H1 (cell line): Measurements from ENCODE around the gene RAB3B. TPM values are rescaled to one million over a fixed set of nuclear protein-coding genes. Genes with fewer than 3 reads are reported as not detected.

Source experiments
- CTCF ChIA-PET: fragments of 300-600 bp; sonication (Branson Sonifier 250); formaldehyde crosslinking; loops from one replicate; lab custom pipeline; 2021; ENCODE audit not compliant: partially characterized antibody; lab: Charles Lee
- POLR2A ChIA-PET: fragments of 300-600 bp; sonication (Branson Sonifier 250); formaldehyde crosslinking; loops from one replicate; lab custom pipeline; 2021; ENCODE audit warnings: inconsistent platforms; ENCODE audit not compliant: partially characterized antibody; lab: Charles Lee
- DNase-seq, 2 experiments: peaks; one replicate each; pipeline versions ENCODE4 v3.0.0 to v3.0.0-alpha.2; 2010 to 2022; ENCODE audit warnings: low spot score in 2 of 2, low read depth in 1 of 2, mixed read lengths in 1 of 2
- FAIRE-seq: peaks from 2 replicates; lab custom pipeline; 2011; peaks lifted over from hg19 to GRCh38; lab: Jason Lieb, UNC
- H2AFZ ChIP-seq: 2 replicates; pipeline ENCODE4 v1.8.1; 2012; ENCODE audit warnings: low read length, inconsistent platforms
- H2AK5ac ChIP-seq: 2 replicates; pipeline ENCODE4 v1.6.1; 2013; ENCODE audit warnings: low read depth, low read length
- H2BK120ac ChIP-seq: replicated peaks from 2 replicates; pipeline ENCODE3; 2013; ENCODE audit warnings: low read depth, low read length, inconsistent platforms
- H2BK12ac ChIP-seq: 2 replicates; pipeline ENCODE4 v1.6.1; 2013; ENCODE audit warnings: low read depth, low read length
- H2BK15ac ChIP-seq: 2 replicates; pipeline ENCODE4 v1.6.1; 2013; ENCODE audit warnings: low read length
- H2BK20ac ChIP-seq: 2 replicates; pipeline ENCODE4 v1.6.1; 2013; ENCODE audit warnings: low read length
- H2BK5ac ChIP-seq: 2 replicates; pipeline ENCODE4 v1.6.1; 2013; ENCODE audit warnings: low read depth, low read length
- H3K14ac ChIP-seq: 2 replicates; pipeline ENCODE4 v1.6.1; 2013; ENCODE audit warnings: inconsistent platforms; ENCODE audit not compliant: insufficient read length
- H3K18ac ChIP-seq: 2 replicates; pipeline ENCODE4 v1.6.1; 2013; ENCODE audit warnings: low read length; ENCODE audit errors: extremely low read depth
- H3K23ac ChIP-seq: 2 replicates; pipeline ENCODE4 v1.6.1; 2013; ENCODE audit warnings: inconsistent platforms; ENCODE audit not compliant: insufficient read length
- H3K23me2 ChIP-seq: 2 replicates; pipeline ENCODE4 v1.6.1; 2013; ENCODE audit warnings: low read depth, low read length
- H3K27ac ChIP-seq: 2 replicates; pipeline ENCODE4 v1.6.1; 2011; ENCODE audit warnings: low read depth, low read length, inconsistent platforms
- H3K27me3 ChIP-seq, 4 experiments: replicated peaks in 1 of 4; 1 replicate in 1 of 4; 2 replicates in 3 of 4; pipeline versions ENCODE4 v1.6.1 to v1.8.1; 2011 to 2013; ENCODE audit warnings: low read length in 3 of 4, mild to moderate bottlenecking in 3 of 4, inconsistent platforms in 2 of 4, mixed read lengths in 2 of 4, moderate library complexity in 1 of 4; ENCODE audit not compliant: control insufficient read depth in 3 of 4, insufficient read depth in 3 of 4; ENCODE audit errors: extremely low read depth in 1 of 4
- H3K36me3 ChIP-seq, 4 experiments: 2 replicates each; pipeline versions ENCODE4 v1.6.1 to v1.8.1; 2011 to 2013; ENCODE audit warnings: mild to moderate bottlenecking in 4 of 4, low read length in 3 of 4, moderate library complexity in 2 of 4, control low read depth in 1 of 4, inconsistent platforms in 1 of 4; ENCODE audit not compliant: insufficient read depth in 4 of 4, control insufficient read depth in 2 of 4
- H3K4ac ChIP-seq: replicated peaks from 2 replicates; pipeline ENCODE3; 2013; ENCODE audit warnings: low read length, low read depth, mixed read lengths, inconsistent platforms; ENCODE audit not compliant: insufficient read length
- H3K4me1 ChIP-seq, 4 experiments: replicated peaks in 1 of 4; 1 replicate in 1 of 4; 2 replicates in 3 of 4; pipeline versions ENCODE4 v1.6.1 to v1.8.1; 2011 to 2013; ENCODE audit warnings: low read length in 3 of 4, inconsistent platforms in 2 of 4, mixed read lengths in 1 of 4; ENCODE audit not compliant: insufficient read depth in 4 of 4, control insufficient read depth in 3 of 4
- H3K4me2 ChIP-seq, 2 experiments: 2 replicates each; pipeline versions ENCODE4 v1.6.1 to v1.8.1; 2011 to 2013; ENCODE audit warnings: low read depth in 2 of 2, low read length in 2 of 2, control low read depth in 1 of 2, inconsistent platforms in 1 of 2, mild to moderate bottlenecking in 1 of 2; ENCODE audit not compliant: insufficient read depth in 1 of 2
- H3K4me3 ChIP-seq, 4 experiments: fragments of 200-600, 300-600 bp in 1 of 4; sonication (generic), shearing (Covaris generic), sonication (Bioruptor Twin) in 1 of 4; 2 replicates each; pipeline versions ENCODE4 v1.5.1 to v1.8.1; 2011 to 2016; ENCODE audit warnings: low read length in 4 of 4, low read depth in 3 of 4, control low read depth in 2 of 4, inconsistent platforms in 2 of 4, mild to moderate bottlenecking in 2 of 4, mixed read lengths in 1 of 4, moderate library complexity in 1 of 4; ENCODE audit not compliant: insufficient read depth in 2 of 4; ENCODE audit errors: extremely low read depth in 1 of 4
- H3K56ac ChIP-seq: replicated peaks from 2 replicates; pipeline ENCODE3; 2013; ENCODE audit warnings: low read depth, mild to moderate bottlenecking, mixed read lengths, low read length, inconsistent platforms; ENCODE audit not compliant: insufficient read length
- H3K79me1 ChIP-seq: 2 replicates; pipeline ENCODE4 v1.6.1; 2013; ENCODE audit warnings: low read depth, low read length, control low read depth
- H3K79me2 ChIP-seq, 2 experiments: 2 replicates each; pipeline versions ENCODE4 v1.6.1 to v1.8.1; 2012 to 2013; ENCODE audit warnings: low read length in 2 of 2, mild to moderate bottlenecking in 2 of 2, inconsistent platforms in 1 of 2; ENCODE audit not compliant: insufficient read depth in 2 of 2, control insufficient read depth in 1 of 2
- H3K9ac ChIP-seq, 4 experiments: replicated peaks in 1 of 4; 1 replicate in 1 of 4; 2 replicates in 3 of 4; pipeline versions ENCODE4 v1.6.1 to v1.8.1; 2011 to 2013; ENCODE audit warnings: low read depth in 3 of 4, low read length in 3 of 4, control low read depth in 2 of 4, mild to moderate bottlenecking in 2 of 4, moderate library complexity in 2 of 4, inconsistent platforms in 1 of 4; ENCODE audit errors: extremely low read depth in 1 of 4
- H3K9me3 ChIP-seq, 2 experiments: 2 replicates each; pipeline versions ENCODE4 v1.6.1 to v1.8.1; 2012 to 2013; ENCODE audit warnings: mild to moderate bottlenecking in 2 of 2, moderate library complexity in 2 of 2, control low read depth in 1 of 2, inconsistent platforms in 1 of 2, low read depth in 1 of 2, low read length in 1 of 2, mixed read lengths in 1 of 2; ENCODE audit not compliant: insufficient read depth in 2 of 2
- H4K20me1 ChIP-seq, 2 experiments: replicated peaks in 1 of 2; 2 replicates each; pipeline versions ENCODE3 to v1.8.1; 2011 to 2013; ENCODE audit warnings: inconsistent platforms in 2 of 2, low read length in 2 of 2, mild to moderate bottlenecking in 1 of 2; ENCODE audit not compliant: insufficient read depth in 2 of 2, control insufficient read depth in 1 of 2
- H4K5ac ChIP-seq: 2 replicates; pipeline ENCODE4 v1.6.1; 2013; ENCODE audit warnings: low read length, low read depth, mixed read lengths, inconsistent platforms; ENCODE audit not compliant: insufficient read length
- H4K8ac ChIP-seq: 2 replicates; pipeline ENCODE4 v1.8.0; 2013; ENCODE audit warnings: mild to moderate bottlenecking, moderate library complexity, low read length, inconsistent platforms; ENCODE audit not compliant: insufficient read depth; ENCODE audit errors: extremely low read depth
- H4K91ac ChIP-seq: replicated peaks from 2 replicates; pipeline ENCODE3; 2013; ENCODE audit warnings: low read length, mixed read lengths, inconsistent platforms; ENCODE audit not compliant: insufficient read length
- ATF3 ChIP-seq: IDR thresholded peaks from 2 replicates; pipeline ENCODE4 v1.6.1; 2011; ENCODE audit warnings: low read depth, mild to moderate bottlenecking, low read length; ENCODE audit not compliant: insufficient read depth
- GABPA ChIP-seq: IDR thresholded peaks from 2 replicates; pipeline ENCODE4 v1.6.1; 2011; ENCODE audit warnings: mild to moderate bottlenecking, low read length, moderate library complexity, borderline replicate concordance; ENCODE audit not compliant: insufficient read depth
- HDAC2 ChIP-seq, 2 experiments: fragments of 300-600 bp in 1 of 2; sonication (generic) in 1 of 2; IDR thresholded peaks; 2 replicates each; pipeline ENCODE4 v1.6.1; 2011 to 2012; ENCODE audit warnings: low read depth in 2 of 2, low read length in 2 of 2, mild to moderate bottlenecking in 2 of 2, moderate library complexity in 2 of 2, borderline replicate concordance in 1 of 2, inconsistent platforms in 1 of 2
- KDM1A ChIP-seq: fragments of 200-600, 300-600 bp; sonication (generic); IDR thresholded peaks from 2 replicates; pipeline ENCODE4 v1.7.1; 2016; ENCODE audit warnings: mild to moderate bottlenecking, low read length, borderline replicate concordance
- KDM5A ChIP-seq: fragments of 200-600 bp; IDR thresholded peaks from 2 replicates; pipeline ENCODE4 v1.7.1; 2012; ENCODE audit warnings: mild to moderate bottlenecking, low read length, inconsistent platforms, mixed read lengths
- NANOG ChIP-seq: IDR thresholded peaks from 2 replicates; pipeline ENCODE4 v1.6.1; 2011; ENCODE audit warnings: low read length, low read depth, mild to moderate bottlenecking, inconsistent platforms; ENCODE audit not compliant: insufficient read depth, poor library complexity, severe bottlenecking
- PHF8 ChIP-seq: fragments of 200-600 bp; sonication (generic); conservative IDR thresholded peaks from 2 replicates; pipeline ENCODE4 v1.7.1; 2012; ENCODE audit warnings: low read depth, mild to moderate bottlenecking, inconsistent platforms, low read length, moderate library complexity
- RNF2 ChIP-seq: fragments of 200-900, 300-1000 bp; sonication (generic); IDR thresholded peaks from 2 replicates; pipeline ENCODE4 v1.7.1; 2016; ENCODE audit warnings: borderline replicate concordance, low read depth, mild to moderate bottlenecking, antibody characterized with exemption, low read length; ENCODE audit not compliant: poor library complexity, severe bottlenecking; ENCODE audit errors: missing control alignments
- TAF1 ChIP-seq: IDR thresholded peaks from 2 replicates; pipeline ENCODE4 v1.6.1; 2011; ENCODE audit warnings: mild to moderate bottlenecking, low read depth, low read length
- TBP ChIP-seq: IDR thresholded peaks from 2 replicates; pipeline ENCODE4 v1.6.1; 2011; ENCODE audit warnings: low read depth, low read length, improper control_type of control experiment
- TCF12 ChIP-seq: IDR thresholded peaks from 2 replicates; pipeline ENCODE4 v1.6.1; 2011; ENCODE audit warnings: low read depth, mild to moderate bottlenecking, low read length
- ZNF274 ChIP-seq: IDR thresholded peaks from 2 replicates; pipeline ENCODE4 v1.7.0; 2012; ENCODE audit warnings: low read length, borderline replicate concordance; ENCODE audit errors: extremely low read depth
- WGBS, 2 experiments: shearing (Covaris generic) in 1 of 2; methylation state at CpG; one replicate each; pipeline versions ENCODE4 v1.1.6 to v1.1.7; 2013 to 2015; ENCODE audit warnings: low lambda C conversion rate in 2 of 2, mixed read lengths in 2 of 2, inconsistent platforms in 1 of 2, low coverage in 1 of 2, missing lambda C conversion rate in 1 of 2; ENCODE audit not compliant: insufficient replicate concordance in 2 of 2, insufficient coverage in 1 of 2, insufficient read length in 1 of 2; ENCODE audit errors: extremely low coverage in 1 of 2, missing lambda C conversion rate in 1 of 2; 5-methylcytosine and 5-hydroxymethylcytosine counted together
- polyA plus RNA-seq, 7 experiments: library from polyadenylated mRNA; depleted of rRNA in 3 of 7; stranded (reverse) in 5 of 7; unstranded in 2 of 7; fragments of >200 nt in 5 of 7; fragments of 200-250 nt in 2 of 7; gene quantifications; 1 replicate in 5 of 7; 2 replicates in 1 of 7; 4 replicates in 1 of 7; pipeline versions ENCODE4 v1.2.1 to v1.2.3, GENCODE V29; 2011 to 2013; ENCODE audit warnings: missing spikeins in 2 of 7, mixed read lengths in 2 of 7
- total RNA-seq: library from RNA; stranded (reverse); fragmentation: NEBNext Ultra II Directional; extraction: Animal tissue kit (Norgen Biotek cat#: 25700); gene quantifications from 2 replicates; pipeline ENCODE4 v1.2.1, GENCODE V29; 2021

The RAB3B gene
- total and polyA plus RNA-seq, 2 of the 8 experiments (the other 6 are each of a cell fraction or from before 2014, with no cell fraction given): 12.5 to 36.8 TPM

- no peak for FAIRE-seq
- H3K4me3 ChIP-seq: peak overlapping the region in 3 of 4 experiments; percentile 68 to 82 (median 80); a peak in 5 of 8 replicates
- H3K4ac ChIP-seq: no peak overlapping the region
- peaks cover 2 to 4% (median 2%) of the 10 kb centered on the region in 4 experiments; a peak in 4 of 7 replicates for H3K4me1 ChIP-seq
- peaks cover 2 to 5% of the 10 kb centered on the region in 2 experiments for H4K20me1 ChIP-seq
- no peak overlapping the region for H2BK12ac ChIP-seq
- no peaks in the 10 kb centered on the region for H3K27me3 ChIP-seq
- no peak overlapping the region for H3K23ac ChIP-seq
- no peak overlapping the region for H4K5ac ChIP-seq
- H3K9ac ChIP-seq: no peak overlapping the region
- H2BK15ac ChIP-seq: no peak overlapping the region
- H2AFZ ChIP-seq: no peak overlapping the region
- peak overlapping the region; percentile 68 to 88; a peak in 1 of 4 replicates for H3K4me2 ChIP-seq
- no peak for DNase-seq
- 87% methylated on average over 2 of the region's 2 CpGs; no CpG with 5 or more reads in 1 of the 2 experiments for WGBS, 2 experiments
- peaks cover 0 to 25% (median 6%) of the 10 kb centered on the region in 4 experiments; a peak in 5 of 8 replicates for H3K36me3 ChIP-seq
- H3K27ac ChIP-seq: no peak overlapping the region
- peaks cover 3% of the 10 kb centered on the region; the same call in 1 of the 2 replicates for H3K79me1 ChIP-seq
- no peak overlapping the region for H2AK5ac ChIP-seq
- H3K18ac ChIP-seq: no peak overlapping the region
- H3K23me2 ChIP-seq: peaks cover 5% of the 10 kb centered on the region; the same call in 1 of the 2 replicates
- H3K56ac ChIP-seq: no peak overlapping the region
- no peak overlapping the region for H4K8ac ChIP-seq
- H3K9me3 ChIP-seq: no peaks in the 10 kb centered on the region
- POLR2A ChIA-PET: interaction anchor here (0.6 to 4.4 kb wide), 11 partner anchors 8 to 370 kb away, joined by 3 to 54 read pairs (median 4); partner anchors contain the start of genes BTF3L4, ORC1, PRPF38A and RAB3B
- H2BK20ac ChIP-seq: no peak overlapping the region
- H4K91ac ChIP-seq: no peak overlapping the region
- peaks cover 4 to 21% of the 10 kb centered on the region in 2 experiments; a peak in 3 of 4 replicates for H3K79me2 ChIP-seq
- no peak overlapping the region for H2BK5ac ChIP-seq
- H3K14ac ChIP-seq: no peak overlapping the region
- CTCF ChIA-PET: interaction anchor here (1.5 kb wide), 1 partner anchor 11 kb away, joined by 3 read pairs; no protein-coding TSS in a partner anchor
- no peak overlapping the region for H2BK120ac ChIP-seq
- TF ChIP-seq NANOG: no peak
- TF ChIP-seq TCF12: no peak
- no peak for TF ChIP-seq TAF1
- TF ChIP-seq GABPA: no peak
- no peak for TF ChIP-seq ATF3
- no peak for TF ChIP-seq HDAC2 (IDR thresholded peaks at IDR 0.05; ENCODE audit: borderline replicate concordance in 1 of 2, low read depth in 2 of 2, low read length in 2 of 2)
- no peak for TF ChIP-seq TBP
- TF ChIP-seq RNF2: no peak
- no peak for TF ChIP-seq PHF8
- no peak for TF ChIP-seq KDM5A
- TF ChIP-seq ZNF274: no peak
- no peak for TF ChIP-seq KDM1A
These were observed 43.5 kb upstream of the RAB3B start for GRCh38 chr1:52034050-52034384.
